AG04449 (cell line): ENCODE measurements around the gene INTS3.

Experiments
- CTCF ChIA-PET: fragments of 350-600 bp; formaldehyde crosslinking; extraction: SDS; loops from one replicate; lab custom pipeline; 2021; ENCODE audit warnings: antibody characterized with exemption; lab: Yijun Ruan, JAX
- POLR2A ChIA-PET: fragments of 400-600, 350-600 bp; formaldehyde crosslinking; extraction: SDS; loops from one replicate; lab custom pipeline; 2020; ENCODE audit warnings: antibody characterized with exemption, inconsistent platforms; lab: Yijun Ruan, JAX
- DNase-seq: peaks from one replicate; pipeline ENCODE4 v3.0.0-alpha.2; 2010; ENCODE audit warnings: low read depth, low spot score
- H3K4me3 ChIP-seq: 2 replicates; pipeline ENCODE4 v1.5.1; 2011; ENCODE audit warnings: low read depth, mild to moderate bottlenecking, control low read depth, low read length
- CTCF ChIP-seq: IDR thresholded peaks from one replicate; pipeline ENCODE4 v1.5.1; 2011; ENCODE audit warnings: mild to moderate bottlenecking, moderate library complexity, low read length, control low read depth, inconsistent platforms; ENCODE audit not compliant: insufficient read depth; ENCODE audit errors: missing control alignments

INTS3 gene

GRCh38 chr1:153795330-153795837 is 67.5 kb downstream of the INTS3 start:
- no peak overlapping the region for H3K4me3 ChIP-seq
- DNase-seq: no peak
- ChIA-PET POLR2A (no interaction called here), CTCF (interaction anchor here (1.6 to 5.0 kb wide), 4 partner anchors 8 to 191 kb away, joined by 4 to 37 read pairs (median 8); partner anchors contain the start of gene RAB13)
- TF ChIP-seq CTCF: no peak

- no peak for TF ChIP-seq CTCF
- CTCF ChIA-PET: interaction anchor here (1.0 to 5.8 kb wide), 20 partner anchors 9 to 194 kb away, joined by 3 to 88 read pairs (median 5); partner anchors contain the start of genes CREB3L4, DENND4B, JTB and RAB13
- no peak overlapping the region for H3K4me3 ChIP-seq
- DNase-seq: no peak
- POLR2A ChIA-PET: no interaction called here
Measured at GRCh38 chr1:153795934-153796785, 68.3 kb downstream of the INTS3 start.

- no peak for DNase-seq
- TF ChIP-seq CTCF: peak; percentile 77
- POLR2A ChIA-PET: no interaction called here
- no peak overlapping the region for H3K4me3 ChIP-seq
- CTCF ChIA-PET: interaction anchor here (0.7 to 5.8 kb wide), 22 partner anchors 9 to 193 kb away, joined by 3 to 88 read pairs (median 4); partner anchors contain the start of genes CREB3L4, DENND4B, JTB and RAB13
Measured at GRCh38 chr1:153796786-153797659, 69.2 kb downstream of the INTS3 start.

GRCh38 chr1:153798468-153798780 is 70.6 kb downstream of the INTS3 start:
- POLR2A ChIA-PET: no interaction called here
- no peak overlapping the region for H3K4me3 ChIP-seq
- TF ChIP-seq CTCF: no peak
- no peak for DNase-seq
- CTCF ChIA-PET: interaction anchor here (0.5 to 5.8 kb wide), 14 partner anchors 8 to 1946 kb away, joined by 3 to 88 read pairs (median 4); partner anchors contain the start of genes DENND4B, RAB13 and SLC39A1

GRCh38 chr1:153799016-153799415 is 71.2 kb downstream of the INTS3 start:
- no peak for DNase-seq
- ChIA-PET POLR2A (no interaction called here), CTCF (interaction anchor here (1.1 to 5.8 kb wide), 6 partner anchors 10 to 188 kb away, joined by 3 to 88 read pairs (median 4); partner anchors contain the start of genes RAB13 and SLC39A1)
- no peak overlapping the region for H3K4me3 ChIP-seq
- no peak for TF ChIP-seq CTCF
